GM12891 (cell line): ENCODE data around the gene MPND.

Source experiments
- PAX5 ChIP-seq: IDR thresholded peaks from 2 replicates; pipeline ENCODE4 v1.6.1; 2011; ENCODE audit warnings: low read length, moderate library complexity, mild to moderate bottlenecking; ENCODE audit not compliant: insufficient read depth, severe bottlenecking
- POLR2AphosphoS5 ChIP-seq: IDR thresholded peaks from 2 replicates; pipeline ENCODE4 v1.6.1; 2011; ENCODE audit warnings: low read depth, low read length, control low read depth
- SPI1 ChIP-seq: IDR thresholded peaks from 2 replicates; pipeline ENCODE4 v1.6.1; 2011; ENCODE audit warnings: low read depth, low read length, control low read depth

DNA sequence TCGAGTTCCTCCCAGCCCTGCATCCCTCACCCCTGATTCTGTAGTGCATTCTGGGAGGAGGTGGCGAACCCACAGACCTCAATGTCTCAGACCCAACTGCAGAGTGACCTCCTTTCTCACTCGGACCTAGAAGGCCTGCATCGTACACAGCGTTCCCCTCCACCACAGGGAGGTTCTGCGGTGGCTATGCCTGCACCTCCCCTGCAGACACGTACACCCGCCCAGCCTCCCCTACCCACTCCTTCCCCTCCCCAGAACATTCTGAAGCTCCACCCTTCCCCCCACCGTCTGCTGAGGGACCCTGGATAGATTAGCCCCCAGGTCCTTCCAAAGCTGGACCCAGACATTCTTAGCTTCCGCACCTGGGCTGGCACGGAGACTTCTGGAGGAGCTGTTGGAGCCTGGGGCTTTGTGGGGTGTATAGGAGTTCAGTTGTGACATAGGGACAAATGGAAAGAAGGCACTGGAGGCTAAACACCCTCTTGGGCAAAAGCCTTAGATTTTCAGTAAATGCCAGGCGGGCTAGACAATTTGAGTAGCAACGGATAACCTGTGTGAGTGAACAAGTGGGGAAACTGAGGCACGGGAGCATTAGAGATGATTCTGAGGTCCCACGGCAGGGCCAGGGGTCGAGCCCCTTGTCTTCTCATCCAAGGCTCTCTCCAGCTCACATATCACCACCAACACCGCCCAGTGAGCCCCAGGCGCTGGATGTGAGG, 39.4 kb upstream of the MPND start:
- no peak for TF ChIP-seq POLR2AphosphoS5
- TF ChIP-seq PAX5 = no peak
- no peak for TF ChIP-seq SPI1
